Activated T-cell treated with anti-CD3 and anti-CD28 coated beads for 24 hours (primary cell): ENCODE measurements around the gene MPDZ.

Experiments used
- DNase-seq: peaks from one replicate; pipeline ENCODE4 v3.0.0-alpha.2; 2020; ENCODE audit warnings: low read depth

Gene MPDZ

GRCh38 chr9:13131991-13132390 lies 147.5 kb downstream of the MPDZ start:
- no peak for DNase-seq

- no peak for DNase-seq
Observed at GRCh38 chr9:13131416-13131815, 148.1 kb downstream of the MPDZ start.

DNA sequence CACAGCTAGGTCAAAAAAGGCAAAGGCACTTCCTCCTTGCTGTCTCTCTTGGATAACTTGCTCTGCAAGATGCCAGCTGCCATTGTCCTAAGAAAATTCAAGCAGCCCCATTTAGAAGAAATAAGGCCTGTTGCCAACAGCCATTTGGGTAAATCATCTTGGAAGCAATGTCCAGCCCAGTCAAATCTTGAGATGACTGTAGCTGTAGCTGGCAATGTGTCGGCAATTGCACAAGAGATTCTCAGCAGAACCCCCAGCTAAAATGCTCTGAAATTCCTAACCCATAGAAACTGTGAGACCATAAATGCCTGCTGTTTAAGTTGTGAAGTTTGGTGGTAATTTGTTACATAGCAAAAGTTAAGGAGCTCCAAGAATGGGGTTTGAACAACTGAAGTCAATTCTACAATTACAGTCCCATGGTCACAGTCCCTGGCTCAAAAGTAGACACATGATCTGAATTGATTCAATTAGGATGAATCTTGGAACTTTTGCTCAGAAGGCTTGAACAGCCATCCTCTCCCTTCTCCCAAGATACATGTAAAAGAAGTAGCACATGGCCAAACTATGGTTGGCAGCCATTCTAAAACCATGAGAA lies 151.1 kb downstream of the MPDZ start:
- no peak for DNase-seq

GRCh38 chr9:13127131-13127530 lies 152.4 kb downstream of the MPDZ start:
- no peak for DNase-seq

- no peak for DNase-seq
Observed at GRCh38 chr9:13125261-13125660, 154.2 kb downstream of the MPDZ start.

GRCh38 chr9:13122756-13123369 lies 156.6 kb downstream of the MPDZ start:
- DNase-seq = no peak

- DNase-seq = no peak
Observed at GRCh38 chr9:13118313-13118712, 161.2 kb downstream of the MPDZ start.

DNA sequence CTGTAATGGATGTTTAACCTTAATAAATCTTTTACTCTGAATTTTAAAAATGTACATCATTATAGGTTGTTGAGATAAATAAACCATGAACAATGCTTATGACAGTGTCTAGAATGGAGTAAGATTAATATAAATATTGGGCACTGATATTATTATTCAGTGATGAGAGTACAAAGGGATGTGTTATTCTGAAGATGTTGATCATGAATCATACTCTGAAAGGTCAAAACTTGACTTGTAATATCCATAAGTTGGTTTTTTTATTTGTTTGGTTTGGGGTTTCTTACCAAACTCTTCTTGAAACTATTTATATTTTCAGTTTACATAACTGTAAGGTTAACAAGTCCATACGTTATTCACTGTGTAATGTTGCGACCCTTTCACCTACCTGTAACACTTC lies 163.2 kb downstream of the MPDZ start:
- no peak for DNase-seq

DNA sequence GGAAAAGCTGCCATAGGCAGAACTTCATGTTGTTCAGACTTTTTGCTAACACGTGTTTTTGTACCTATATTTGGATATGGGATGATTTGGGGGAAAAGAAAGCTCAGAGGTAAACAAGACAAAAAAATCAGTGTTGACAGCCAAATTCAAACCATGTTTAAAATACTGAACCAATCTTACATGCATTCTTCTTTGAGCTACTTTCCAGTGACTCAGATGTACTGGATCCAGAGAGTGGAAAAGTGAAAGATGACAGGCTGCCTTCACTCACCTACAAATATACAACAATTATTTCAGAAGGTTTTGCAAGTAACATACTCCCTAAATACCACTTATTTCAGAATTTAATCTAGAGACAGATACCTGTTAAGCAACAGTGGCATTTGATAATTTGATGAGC lies 165.7 kb downstream of the MPDZ start:
- no peak for DNase-seq

- DNase-seq = no peak
Observed at GRCh38 chr9:13113216-13113615, 166.3 kb downstream of the MPDZ start.

DNA sequence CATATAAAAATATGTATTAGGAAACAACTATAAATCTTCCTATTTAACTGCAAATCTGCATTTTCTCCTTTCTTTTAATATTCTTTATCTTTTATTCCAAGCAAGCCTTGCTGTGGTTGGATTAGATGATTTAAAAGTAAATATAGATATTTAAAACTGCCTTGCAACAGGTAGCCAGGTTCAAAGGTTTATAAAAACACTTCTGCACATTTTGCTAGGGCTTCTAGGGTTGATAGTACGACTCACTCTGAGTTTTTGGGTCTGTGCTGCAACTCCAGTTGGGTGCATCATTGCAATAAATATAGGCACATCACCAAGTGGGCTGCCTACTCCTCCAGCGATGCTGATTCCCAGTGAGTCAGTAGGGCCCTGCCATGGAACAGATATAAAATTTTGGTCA lies 167.7 kb downstream of the MPDZ start:
- no peak for DNase-seq

DNA sequence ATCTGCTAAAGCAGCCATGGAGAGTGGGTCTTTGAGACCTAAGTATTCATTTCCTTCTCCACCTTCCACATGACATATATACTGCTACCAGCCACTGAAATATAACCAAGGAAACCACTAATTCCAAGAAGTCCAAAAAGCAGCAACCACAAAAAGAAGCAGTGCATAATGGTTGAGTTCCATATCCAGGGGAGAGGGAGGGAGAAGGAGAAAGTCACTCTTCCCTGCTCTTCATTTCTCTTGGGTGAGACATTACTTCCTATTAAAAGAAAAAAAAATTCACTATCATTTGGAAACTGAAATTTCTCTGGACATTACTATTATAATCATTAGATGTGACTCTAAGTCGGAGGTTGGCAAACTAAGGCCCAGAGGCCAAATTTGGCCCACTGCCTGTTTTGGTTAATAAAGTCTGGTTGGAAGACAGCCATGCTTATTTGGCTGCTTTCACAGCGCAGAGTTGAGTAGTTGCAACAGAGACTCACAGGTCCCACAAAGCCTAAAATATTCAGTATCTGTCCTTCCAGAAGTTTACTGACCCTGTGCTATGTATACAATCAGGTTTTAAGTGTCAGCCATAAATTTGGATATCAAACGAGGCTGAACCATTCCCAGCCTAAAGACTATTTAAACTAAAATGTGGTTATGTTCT lies 168.6 kb downstream of the MPDZ start:
- DNase-seq = no peak

- no peak for DNase-seq
Observed at GRCh38 chr9:13109781-13110180, 169.7 kb downstream of the MPDZ start.

- no peak for DNase-seq
Observed at GRCh38 chr9:13107008-13107407, 172.5 kb downstream of the MPDZ start.

DNA sequence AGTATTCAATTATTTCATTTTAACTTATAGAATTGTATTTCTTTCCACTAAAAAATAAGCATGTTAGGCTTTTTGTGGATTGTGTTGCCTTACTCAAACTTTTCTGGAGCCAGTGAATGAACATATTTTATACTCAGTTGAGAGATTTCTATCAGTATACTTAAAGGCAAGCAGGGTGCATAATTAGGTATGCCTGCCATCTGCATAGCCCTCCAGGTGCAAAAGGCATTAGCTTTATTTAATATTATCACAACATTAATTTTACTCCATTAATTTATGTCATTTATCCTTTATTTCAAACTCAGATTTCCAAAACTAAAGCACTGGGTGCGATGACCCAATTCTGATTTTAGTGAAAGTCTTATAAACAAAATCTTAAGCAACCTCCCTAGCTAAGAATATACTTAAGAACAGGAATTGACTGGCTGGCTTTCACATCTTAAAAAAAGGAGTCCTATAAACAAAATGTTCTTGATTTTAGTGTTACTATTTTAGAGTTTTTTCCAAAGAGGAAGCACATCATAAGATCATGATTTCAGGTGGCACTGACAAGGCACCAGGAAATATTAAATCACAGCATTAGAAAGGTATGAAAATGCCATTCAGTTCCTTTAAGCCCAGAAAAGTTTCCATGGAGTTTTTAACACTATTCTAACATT lies 178.4 kb downstream of the MPDZ start:
- DNase-seq = no peak

DNA sequence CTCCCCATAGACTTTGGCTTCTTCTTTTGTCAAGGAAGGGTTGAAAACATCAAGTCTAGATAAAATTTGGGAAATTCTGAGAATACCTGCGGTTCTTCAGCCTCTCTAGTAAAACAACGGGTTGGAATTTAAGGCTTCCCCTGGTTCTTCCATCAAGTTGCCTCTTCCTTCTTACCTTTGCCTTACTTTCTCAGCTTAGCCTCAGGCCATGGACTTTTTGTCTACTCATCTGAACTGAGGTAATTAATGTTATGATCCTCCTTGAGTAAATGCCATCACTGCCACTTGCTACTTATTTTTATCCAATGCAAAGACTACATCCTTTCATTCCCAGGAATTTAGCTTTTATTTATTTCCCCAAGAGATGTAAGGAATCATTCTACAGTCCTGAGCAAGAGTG lies 184.4 kb downstream of the MPDZ start:
- no peak for DNase-seq

GRCh38 chr9:13090628-13091027 lies 188.9 kb downstream of the MPDZ start:
- no peak for DNase-seq

DNA sequence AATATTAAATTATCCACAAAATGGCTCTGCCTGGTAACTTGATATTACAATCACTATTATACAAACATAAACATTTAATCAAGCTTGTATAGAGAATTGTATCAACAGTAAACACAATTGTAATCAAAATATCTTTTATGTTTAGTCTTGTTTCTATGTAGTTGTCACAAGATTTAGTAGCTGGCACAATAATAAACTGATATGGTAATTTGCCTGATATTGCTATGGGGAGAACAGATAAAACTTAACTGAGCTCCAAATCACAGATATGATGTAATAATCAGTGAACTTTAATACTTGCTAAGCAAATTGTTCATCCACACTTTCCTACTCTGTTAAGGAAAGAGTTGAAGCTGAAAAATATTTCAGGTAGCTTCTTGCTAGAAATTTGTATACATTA lies 189.8 kb downstream of the MPDZ start:
- no peak for DNase-seq

DNA sequence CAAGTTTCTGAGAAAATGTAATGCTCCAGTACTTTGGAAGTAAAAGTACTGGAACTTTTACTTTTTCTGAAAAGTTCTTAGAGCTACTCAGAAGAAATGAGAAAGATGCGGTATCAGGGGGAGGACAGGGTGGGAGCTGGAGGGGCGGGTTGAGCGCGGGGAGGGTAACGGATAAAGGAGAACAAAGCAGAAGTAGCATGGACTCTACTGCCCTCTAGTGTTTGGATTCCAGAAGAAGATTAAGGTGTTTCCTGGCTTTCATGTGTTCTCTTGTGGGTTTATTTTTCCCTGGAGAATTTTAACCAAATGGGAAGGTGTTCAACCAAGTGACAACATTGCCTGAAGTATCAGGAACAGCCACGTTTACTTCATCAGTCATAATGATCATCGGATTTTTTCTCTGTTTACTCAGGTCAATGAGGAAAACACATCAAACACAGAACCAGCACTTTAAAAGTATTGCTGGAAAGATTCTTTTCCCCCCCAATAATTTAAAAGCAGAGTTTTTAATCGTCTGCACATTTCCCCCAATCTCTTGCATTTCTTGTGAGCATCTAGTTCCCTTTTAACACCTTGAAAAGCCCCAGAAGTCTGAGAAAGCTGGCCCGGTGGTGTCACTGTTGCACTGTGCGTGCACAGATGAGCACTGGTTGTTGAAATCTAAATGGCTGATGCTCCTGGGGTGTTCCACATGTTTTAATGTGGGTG lies 190.6 kb downstream of the MPDZ start:
- no peak for DNase-seq

- no peak for DNase-seq
Observed at GRCh38 chr9:13083963-13084528, 195.4 kb downstream of the MPDZ start.

- DNase-seq = no peak
Observed at GRCh38 chr9:13083366-13083765, 196.1 kb downstream of the MPDZ start.

- DNase-seq = no peak
Observed at GRCh38 chr9:13082796-13083195, 196.7 kb downstream of the MPDZ start.
